Right forelimb (tissue), 1 donor: ENCODE measurements around the gene SSBP2.
"Not testable (repeated sequence)": the region's sequence is repeated elsewhere in the genome, so short reads cannot be mapped to it uniquely, and the experiment has no call there.

ENCODE experiments used
- DNase-seq: peaks from one replicate; pipeline ENCODE4 v3.0.0-alpha.2; 2018

SSBP2 gene

DNA sequence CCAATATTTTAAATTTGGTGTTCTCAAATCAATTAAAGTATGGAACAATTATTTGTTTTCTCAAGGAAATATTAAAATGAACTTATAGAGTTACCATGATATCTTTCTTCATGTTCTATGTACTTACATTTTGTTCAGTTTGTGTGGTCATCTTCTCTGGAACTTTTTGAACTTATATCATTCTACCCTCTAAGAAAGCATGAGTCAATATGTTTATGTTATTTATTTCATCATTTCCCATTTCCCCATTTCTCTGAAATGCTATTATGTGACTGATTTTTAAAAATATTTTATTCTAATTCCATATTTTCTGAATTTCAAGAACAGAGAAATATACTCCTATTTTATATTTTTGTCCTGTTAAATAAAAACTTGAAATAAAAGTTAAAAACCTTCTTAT is 233.4 kb downstream of the SSBP2 start:
- DNase-seq, result no peak

DNA sequence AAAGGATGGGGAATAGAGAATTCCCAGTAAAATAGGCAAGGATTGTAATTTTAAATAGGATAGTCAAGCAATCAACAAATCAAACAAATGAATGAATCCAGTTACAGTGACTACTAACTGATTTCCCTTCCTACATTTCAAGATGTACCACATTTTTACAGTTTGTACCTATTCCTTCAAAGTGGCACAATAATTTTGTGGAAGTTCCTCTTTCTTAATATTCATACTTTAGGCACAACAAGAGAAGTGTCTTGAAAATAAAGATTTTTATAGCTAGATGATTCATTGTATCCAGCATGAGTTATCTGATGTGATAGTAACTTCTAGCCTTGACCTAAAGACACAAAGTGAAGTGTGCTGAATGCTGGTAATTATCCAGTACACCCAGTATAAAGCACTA is 234.8 kb downstream of the SSBP2 start:
- no peak for DNase-seq

DNA sequence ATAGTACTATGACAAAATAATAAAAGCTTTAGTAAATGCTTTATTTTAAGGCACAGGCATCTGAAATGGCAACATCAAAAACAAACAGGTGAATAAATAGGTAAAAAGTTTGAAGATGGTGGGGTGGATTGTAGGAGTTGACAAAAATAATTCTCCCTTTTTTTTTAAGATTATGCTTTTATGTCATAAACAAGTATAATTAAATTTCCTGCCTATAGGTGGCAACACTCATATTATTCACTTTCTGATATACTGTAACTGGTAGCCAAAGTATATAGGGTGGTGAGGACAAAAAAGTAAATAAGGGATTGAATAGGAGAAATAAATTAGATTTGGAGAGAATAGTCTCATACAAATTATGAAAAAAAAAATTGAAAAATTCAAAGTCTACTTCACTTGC is 236.9 kb downstream of the SSBP2 start:
- no peak for DNase-seq

DNA sequence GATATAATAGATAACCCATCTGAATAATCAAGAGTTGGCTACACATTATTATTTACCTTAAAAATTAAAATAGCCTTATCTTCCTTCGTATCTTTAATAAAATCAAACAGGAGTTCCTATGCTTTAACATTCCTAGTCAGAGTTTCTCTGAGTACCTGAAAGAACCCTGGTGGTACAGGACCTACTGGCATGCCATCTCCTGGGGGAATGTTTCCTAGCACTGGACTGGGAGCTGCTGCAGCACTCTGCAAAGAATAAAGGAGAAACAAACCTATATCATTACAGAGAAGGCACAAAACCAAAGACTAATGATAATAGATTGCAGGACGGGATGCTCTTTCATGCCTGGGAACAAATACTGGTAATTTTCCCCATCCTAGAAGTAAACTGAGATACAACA is 237.4 kb downstream of the SSBP2 start:
- DNase-seq, result no peak

DNA sequence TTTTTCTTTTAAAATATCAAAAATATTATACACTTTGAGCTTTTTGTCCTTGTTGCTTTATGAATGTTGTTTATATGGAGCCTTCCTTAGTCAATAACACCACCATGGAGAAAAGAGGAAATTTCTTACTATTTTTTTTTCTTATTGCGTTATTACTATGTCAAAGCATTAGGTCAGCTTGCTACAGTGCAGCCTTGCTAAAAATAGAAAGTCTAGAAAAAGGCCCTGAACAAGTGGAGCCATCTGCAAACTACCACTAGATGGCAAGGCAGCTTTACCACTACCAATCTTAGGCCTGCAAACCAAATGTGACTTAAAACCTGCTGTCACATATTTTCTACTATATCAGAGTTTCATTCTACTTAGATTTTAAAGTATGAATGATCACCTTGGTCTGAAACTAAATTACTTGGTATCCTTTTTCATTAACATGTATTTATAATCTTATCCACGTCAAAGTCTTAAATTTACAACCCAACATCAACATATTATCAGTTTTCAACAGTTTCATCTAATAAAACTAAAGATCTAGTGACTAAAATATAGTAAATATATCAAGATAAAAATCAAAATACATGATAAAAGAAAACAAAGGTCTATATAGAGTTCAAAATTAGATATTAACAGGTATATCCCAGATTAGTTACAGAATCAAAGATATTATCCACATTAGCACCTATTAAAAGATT is 243.9 kb downstream of the SSBP2 start:
- peak; percentile 55 for DNase-seq

DNA sequence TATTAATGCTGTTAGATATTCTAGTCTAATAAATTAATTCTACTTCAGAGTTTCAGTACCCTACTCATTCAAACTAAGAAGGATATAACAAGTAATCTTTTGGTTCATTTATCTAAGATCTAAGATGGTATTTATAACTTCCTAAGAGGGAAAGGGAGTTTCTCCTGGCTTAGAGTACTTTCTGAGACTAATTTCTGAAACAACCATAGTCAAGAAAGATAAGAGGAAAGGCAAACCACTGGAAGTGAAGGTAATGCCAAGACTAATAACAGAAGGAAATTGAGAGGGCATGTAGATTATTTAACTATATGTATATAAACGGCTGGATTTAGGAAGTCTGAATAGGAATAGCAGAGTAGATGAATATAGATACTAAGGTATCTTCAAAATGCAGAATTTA is 244.5 kb downstream of the SSBP2 start:
- DNase-seq, result no peak

DNA sequence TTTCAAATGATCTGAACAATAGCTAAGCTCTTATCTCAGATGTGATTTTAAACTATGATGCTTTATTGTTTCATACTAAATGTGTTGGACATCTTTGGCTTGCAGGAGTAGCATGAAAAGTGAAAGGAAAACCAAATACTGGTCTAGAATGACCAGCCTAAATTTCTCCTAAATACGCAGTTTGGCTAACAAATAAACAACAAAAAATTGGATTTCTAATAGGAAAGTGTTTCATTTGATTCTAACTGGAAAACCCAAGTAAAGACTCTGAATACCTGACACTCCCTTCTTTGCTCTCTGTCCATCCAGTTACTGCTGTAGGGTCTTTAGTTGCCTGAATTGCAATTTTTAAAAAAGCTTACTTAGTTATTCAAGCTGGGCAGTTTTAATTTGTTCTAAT is 245.2 kb downstream of the SSBP2 start:
- no peak for DNase-seq

DNA sequence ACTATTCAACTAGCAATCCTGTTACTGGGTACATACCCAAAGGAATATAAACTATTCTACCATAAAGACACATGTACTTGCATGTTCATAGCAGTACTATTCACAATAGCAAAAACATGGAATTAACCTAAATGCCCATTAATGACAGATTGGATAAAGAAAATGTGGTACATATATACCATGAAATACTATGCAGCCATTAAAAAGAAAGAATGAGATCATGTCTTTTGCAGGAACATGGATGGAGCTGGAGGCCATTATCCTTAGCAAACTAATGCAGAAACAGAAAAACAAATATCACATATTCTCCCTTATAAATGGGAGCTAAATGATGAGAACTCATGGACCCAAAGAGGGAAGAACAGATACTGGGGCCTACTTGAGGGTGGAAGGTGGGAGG is 247.3 kb downstream of the SSBP2 start:
- not testable (repeated sequence) for DNase-seq

DNA sequence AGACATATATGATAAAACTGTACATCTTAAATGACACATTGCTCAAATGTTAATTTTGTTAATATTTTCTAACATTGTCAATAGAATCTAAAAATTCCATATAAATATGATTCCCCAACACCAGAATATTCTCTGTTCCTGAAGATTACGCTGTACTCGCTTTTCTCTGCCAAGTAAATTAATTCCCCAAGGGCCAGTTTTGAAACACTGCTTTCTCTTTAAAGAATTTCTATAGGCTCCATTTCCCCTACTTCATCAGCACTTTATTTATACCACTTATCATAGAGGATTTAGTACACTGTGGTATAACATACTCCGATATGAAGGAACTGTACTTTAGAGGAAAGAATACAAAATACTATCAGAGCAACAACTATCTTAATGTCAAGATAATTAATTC is 255.6 kb downstream of the SSBP2 start:
- DNase-seq, result no peak

DNA sequence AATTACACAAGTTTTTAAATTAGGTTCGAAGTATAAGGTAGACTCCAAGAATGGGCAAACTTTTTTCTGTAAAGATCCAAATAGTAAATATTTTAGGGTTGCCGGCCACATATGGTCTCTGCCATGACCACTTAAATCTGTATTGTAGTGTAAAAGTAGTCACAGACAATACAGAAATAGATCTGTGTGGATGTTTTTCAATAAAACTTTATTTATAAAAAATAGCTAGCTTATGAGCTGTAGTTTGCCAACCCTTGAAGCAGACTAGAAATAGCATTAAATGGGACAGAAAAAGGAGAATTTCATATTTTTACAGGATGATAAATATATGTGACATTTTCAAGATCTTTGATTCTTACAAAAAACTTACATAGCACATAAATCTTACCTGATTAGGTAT is 262.0 kb downstream of the SSBP2 start:
- no peak for DNase-seq

DNA sequence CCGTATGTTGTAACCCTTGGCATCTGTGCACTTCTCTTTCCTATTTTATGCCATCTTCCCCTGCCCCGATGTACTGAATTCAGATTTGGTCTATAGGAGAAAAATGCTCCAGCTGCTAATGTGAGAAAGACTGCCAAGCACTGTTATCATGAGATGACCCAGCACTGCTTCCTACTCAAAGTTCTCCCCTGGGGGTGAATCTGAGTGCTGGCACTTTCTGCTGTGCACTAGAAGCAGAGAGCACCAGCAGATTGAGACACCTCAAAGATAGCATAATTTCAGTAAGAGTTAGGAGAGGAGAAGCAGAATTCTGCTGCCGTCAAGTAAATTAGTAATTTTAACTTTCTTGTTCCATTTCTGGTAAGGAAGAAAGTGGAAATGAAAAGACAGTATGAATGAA is 264.2 kb downstream of the SSBP2 start:
- no peak for DNase-seq

DNA sequence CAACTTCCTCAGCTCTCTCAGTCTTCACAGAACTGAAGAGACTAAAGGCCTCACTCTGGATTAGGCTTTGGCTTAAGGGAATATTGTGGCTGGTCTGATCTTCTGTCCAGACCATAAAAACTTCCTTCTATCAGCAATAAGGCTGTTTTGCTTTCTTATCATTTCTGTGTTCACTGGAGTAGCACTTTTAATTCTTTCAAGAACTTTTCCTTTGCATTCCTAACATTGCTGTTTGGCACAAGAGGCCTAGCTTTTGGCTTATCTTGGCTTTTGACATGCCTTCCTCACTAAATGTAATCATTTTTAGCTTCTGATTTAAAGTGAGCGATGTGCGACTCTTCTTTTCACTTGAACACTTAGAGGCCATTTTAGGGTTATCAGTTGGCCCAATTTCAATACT is 268.3 kb downstream of the SSBP2 start:
- DNase-seq, result no peak

DNA sequence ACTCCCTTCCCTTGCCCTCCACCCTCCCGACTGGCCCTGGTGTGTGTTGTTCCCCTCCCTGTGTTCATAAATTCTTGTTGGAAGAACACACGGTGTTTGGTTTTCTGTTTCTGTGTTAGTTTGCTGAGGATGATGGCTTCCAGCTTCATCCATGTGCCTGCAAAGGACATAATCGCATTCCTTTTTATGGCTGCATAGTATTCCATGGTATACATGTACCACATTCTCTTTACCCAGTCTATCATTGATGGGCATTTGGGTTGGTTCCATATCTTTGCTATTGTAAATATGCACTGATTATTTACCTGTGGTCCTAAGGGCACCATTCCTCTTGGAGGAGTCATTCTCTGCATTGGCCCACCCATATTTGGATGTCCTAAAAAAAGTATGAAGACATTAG is 277.5 kb downstream of the SSBP2 start:
- not testable (repeated sequence) for DNase-seq

DNA sequence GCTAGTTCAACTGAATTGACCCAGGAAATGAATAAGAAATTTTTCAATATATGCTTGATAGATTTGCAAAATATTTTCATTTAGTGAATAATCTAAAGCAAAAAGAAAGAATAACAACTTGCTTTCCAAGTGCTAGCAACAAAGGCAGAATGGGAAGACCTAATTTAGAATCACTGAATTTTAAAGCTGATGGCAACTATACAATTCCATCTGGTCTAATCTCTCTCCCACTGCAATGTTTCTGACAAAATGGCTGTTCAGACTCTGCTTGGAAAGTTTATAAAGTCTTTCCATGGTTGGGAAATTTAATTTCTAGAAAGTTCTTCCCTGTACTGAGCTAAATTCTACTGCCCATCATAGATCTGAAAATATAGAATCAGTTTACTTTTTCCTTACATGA is 281.2 kb downstream of the SSBP2 start:
- no peak for DNase-seq

DNA sequence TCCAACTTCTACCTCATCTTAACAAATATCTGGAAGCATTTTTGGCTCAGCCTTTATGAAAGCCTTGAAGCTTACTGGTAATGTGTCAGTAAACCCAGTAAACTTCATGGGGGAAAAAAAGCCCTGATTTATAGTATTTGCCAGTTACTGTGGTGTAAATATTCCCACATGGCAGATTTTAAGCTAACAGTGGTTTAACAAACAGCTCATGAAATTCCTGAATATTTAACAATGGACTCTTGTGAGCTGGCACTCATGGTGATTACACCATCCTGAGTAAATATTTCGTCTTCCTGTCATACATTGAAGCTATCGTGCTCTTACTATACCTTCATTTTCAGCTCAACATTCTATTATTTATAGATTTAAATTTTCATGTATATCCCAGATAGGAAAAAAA is 300.0 kb downstream of the SSBP2 start:
- no peak for DNase-seq

DNA sequence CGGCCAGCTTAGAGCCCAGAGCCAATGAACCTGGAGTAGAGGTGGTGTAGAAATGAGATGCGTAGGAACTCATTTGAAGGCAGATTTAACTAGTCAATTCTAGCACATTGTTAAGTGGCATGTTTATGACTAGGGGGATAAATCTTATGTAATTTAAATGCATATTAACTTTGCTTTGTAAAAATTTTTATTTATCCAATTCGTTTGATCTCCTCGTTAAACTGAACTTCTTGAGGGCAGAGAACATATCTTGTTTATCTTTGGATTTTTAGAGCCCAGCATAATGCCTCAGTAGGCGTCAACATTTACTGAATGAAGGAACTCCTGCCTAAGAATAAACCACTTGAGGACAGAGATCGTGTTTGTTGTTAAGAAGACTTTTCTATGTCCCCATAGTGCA is 315.9 kb downstream of the SSBP2 start:
- no peak for DNase-seq

DNA sequence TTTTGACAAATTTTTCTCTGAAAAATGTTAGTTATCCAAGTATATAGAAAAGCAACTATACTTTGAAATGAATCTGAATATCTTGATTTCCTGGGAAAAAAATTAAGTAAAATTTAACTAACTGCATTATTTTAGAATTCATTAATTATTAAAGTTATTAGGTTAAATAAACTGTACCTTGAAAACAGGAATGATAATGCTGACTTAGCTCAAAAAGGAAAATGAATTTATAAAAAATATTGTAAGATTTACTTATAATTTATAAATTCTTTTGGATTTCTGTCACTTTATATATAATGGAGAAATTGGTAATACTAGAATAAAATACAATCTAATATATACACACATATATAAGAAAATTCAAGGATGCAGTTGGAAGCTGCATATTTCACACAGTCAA is 320.9 kb downstream of the SSBP2 start:
- no peak for DNase-seq

DNA sequence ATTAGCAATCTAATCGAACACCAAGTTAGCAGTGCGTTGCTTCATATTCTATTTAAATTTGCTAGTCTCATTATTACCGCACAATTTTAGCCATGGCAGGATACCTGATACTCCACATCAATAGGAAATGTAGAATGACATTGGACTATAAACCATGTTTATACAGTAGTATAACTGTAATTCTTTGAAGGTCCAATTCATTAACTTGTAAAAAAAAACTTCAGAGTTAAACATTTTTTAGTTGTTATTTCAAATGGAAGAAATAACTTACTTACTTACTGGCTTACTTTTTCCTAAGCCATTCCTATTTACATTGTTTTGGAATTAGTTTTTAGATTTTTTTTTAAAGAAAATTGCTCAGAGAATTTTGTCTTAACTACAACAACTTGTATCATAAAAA is 321.5 kb downstream of the SSBP2 start:
- DNase-seq, result no peak

DNA sequence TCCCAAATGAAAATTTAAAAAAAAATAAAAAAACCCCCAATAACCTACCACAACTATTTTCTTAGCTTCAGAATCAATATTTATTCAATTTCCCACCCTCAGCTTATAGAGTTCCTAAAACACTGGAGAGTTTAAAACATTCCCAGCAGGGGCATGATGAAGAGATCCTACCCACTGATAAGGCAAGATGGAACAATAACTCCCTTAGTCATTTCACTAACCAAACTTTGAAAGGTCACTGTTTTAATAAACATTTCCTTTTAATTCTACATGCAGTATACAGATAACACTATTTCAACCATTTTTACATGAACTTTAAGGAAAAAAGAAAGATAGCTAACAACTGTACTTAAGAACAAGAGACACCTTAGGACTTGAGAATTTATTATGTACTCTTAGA is 322.0 kb downstream of the SSBP2 start:
- DNase-seq, result no peak

DNA sequence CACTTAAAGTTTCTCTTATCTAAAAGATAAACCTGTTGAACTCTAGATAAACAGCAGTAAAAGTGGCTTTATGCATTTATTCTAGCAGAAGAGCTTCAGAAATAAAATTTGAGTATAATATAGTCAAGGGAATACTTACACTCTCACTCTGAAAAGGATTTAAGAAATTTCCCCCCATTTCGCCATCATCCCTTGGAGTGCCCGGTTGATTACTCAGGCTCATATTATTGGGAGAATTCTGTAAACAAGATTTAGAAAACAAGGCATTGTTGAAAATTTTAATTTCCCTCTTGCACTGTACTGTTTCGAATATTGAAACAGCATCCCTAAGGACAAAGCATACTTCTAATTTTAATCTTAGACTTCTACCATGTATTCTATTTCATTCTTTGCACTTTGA is 322.5 kb downstream of the SSBP2 start:
- no peak for DNase-seq

DNA sequence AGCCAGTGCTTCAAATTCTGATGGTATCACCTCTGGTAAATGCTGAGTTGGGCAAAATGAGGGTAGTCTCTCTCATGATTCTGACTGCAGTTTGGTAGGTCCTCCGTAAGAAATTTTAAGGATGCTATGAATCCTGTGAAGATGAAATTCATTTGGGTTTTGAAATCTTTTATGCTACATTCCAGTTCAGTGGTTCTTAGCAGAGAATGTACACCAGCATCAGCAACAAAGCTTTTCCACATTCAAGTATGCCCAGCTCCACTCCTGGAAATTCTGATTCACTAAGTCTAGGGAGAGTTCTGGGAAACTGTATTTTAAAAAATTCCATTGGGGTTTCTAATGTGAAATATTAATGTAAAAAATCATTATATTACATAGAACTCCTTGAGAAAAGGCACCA is 323.3 kb downstream of the SSBP2 start:
- DNase-seq, result no peak

DNA sequence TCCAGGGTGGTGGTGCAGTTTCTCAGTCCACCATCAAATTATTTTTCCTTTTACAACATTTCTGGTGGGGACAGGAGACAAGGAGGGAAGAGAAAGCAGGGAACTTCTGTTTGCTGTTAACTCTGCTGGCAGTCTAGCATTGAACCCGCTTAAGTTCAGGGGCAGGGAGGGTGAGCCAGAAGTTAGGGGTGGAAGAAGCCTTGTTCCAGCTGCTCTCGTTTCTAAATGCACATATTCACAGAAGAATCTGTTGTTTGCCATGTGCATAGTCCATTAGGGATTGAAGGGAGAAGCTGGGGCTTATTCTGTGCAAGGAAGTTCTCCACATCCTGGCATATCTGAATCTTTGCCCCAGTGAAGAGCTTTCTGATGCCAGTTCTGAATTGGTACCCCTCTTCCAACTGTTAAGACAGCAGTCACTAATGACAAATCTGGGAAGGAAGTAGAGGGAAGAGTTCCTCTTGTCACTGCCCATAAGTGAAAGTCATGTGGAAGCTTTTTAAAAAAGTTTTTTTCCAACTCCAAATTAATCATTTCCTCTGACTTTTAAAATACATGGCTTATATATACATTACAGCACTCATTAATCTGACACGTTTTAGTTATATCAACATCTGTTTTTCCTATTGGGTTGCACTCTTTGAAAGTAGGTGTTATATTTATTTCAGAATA is 324.4 kb downstream of the SSBP2 start:
- DNase-seq, result no peak

DNA sequence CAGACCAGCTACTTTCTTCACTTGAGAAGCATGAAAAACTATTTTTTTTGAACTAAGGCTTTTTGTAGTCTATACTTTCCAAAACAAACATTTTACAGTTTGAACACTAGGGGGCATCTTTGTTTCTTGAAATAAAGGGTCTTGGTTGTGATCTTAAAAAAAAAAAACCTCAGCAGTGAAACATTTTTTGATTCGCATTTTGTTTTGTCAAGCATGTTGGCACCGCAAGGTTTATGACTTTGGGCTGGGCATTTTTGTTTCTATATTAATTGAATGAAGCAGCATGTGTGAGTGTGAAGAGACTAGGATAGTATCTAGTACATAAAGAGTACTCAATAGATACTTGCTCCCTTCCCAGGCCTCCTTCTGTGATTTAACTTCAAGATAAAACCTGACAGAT is 325.3 kb downstream of the SSBP2 start:
- no peak for DNase-seq

DNA sequence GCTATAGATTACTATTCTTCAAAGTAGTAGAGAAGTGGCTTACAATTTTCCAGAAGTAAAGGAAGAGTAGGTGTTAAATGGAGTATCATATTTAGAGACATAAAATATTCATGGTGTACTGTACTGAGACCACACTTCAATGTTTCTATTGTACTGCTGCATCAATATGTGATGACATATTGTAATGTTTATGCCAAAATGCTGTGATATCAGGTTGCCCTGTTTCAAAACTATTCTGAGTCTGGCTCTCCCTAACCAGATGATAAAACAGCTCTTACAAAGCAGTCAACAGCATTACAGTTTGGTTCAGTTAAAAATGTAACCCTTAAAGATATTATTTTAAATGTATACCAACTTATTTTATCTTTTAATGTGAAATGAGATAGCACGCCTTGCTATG is 326.2 kb downstream of the SSBP2 start:
- DNase-seq, result no peak

DNA sequence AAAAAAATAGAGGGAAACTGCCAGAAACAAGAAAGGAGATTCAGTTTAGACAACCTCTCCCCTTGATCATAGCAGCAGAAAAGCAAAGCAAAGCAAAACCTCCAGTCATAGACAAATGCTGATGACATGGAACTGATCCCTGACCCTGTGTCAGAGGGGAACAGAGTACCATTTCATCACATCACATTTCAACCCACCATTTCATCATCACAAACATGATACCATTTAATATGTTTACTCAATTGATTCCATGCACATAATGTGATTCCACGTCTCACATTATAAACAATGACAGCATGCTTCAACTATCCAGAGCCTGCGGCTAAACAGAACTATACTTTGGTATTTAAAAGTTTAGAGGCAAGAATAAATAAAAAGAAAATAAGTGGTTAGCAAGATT is 328.2 kb downstream of the SSBP2 start:
- no peak for DNase-seq
